A673 (cell line): Measurements from ENCODE around the gene NEURL1. TPM values are rescaled to one million over a fixed set of nuclear protein-coding genes. Genes with fewer than 3 reads are reported as not detected.
"Not testable (repeated sequence)": the region's sequence is repeated elsewhere in the genome, so short reads cannot be mapped to it uniquely, and the experiment has no call there.

ENCODE experiments used
- BruUV-seq: library from RNA; stranded (reverse); fragments of 400-500 nt; replicated peaks from 2 replicates; lab custom pipeline; 2021; lab: Mats Ljungman, UMichigan
- CTCF ChIA-PET: fragments of 300-600 bp; sonication (Branson Sonifier 250); formaldehyde crosslinking; loops from one replicate; lab custom pipeline; 2022; ENCODE audit warnings: antibody characterized with exemption; lab: Charles Lee
- POLR2A ChIA-PET: fragments of 300-600 bp; sonication (Branson Sonifier 250); formaldehyde crosslinking; loops from one replicate; lab custom pipeline; 2022; ENCODE audit warnings: antibody characterized with exemption; ENCODE audit not compliant: low non-redundant PET; lab: Charles Lee
- DNase-seq: peaks from one replicate; pipeline ENCODE4 v3.0.0-alpha.2; 2015; ENCODE audit warnings: low spot score
- H3K27ac ChIP-seq: fragments of 200-600 bp; sonication (generic); 2 replicates; pipeline ENCODE4 v1.5.1; 2016; ENCODE audit warnings: mixed run types, low read depth, mild to moderate bottlenecking, mixed read lengths, antibody characterized with exemption, low read length; ENCODE audit not compliant: poor library complexity, severe bottlenecking
- H3K27me3 ChIP-seq: fragments of 200-600 bp; sonication (generic); replicated peaks from 2 replicates; pipeline ENCODE4 v1.6.1; 2017; ENCODE audit warnings: mixed run types, low read depth, mild to moderate bottlenecking, mixed read lengths, antibody characterized with exemption, low read length; ENCODE audit not compliant: insufficient read depth, poor library complexity
- H3K36me3 ChIP-seq: fragments of 200-600 bp; sonication (generic); 2 replicates; pipeline ENCODE4 v1.6.1; 2016; ENCODE audit warnings: mixed run types, mild to moderate bottlenecking, mixed read lengths, antibody characterized with exemption, low read length; ENCODE audit not compliant: insufficient read depth, poor library complexity, severe bottlenecking
- H3K4me1 ChIP-seq: fragments of 200-600 bp; sonication (generic); 2 replicates; pipeline ENCODE4 v1.6.1; 2017; ENCODE audit warnings: mixed run types, mild to moderate bottlenecking, mixed read lengths, antibody characterized with exemption, low read length; ENCODE audit not compliant: insufficient read depth, poor library complexity, severe bottlenecking
- H3K4me3 ChIP-seq: fragments of 200-600 bp; sonication (generic); 2 replicates; pipeline ENCODE4 v1.5.1; 2016; ENCODE audit warnings: low read depth, mixed run types, mild to moderate bottlenecking, mixed read lengths, low read length; ENCODE audit not compliant: poor library complexity, severe bottlenecking
- H3K9me3 ChIP-seq: fragments of 200-600 bp; sonication (generic); 2 replicates; pipeline ENCODE4 v1.6.1; 2016; ENCODE audit warnings: mixed run types, low read depth, mild to moderate bottlenecking, mixed read lengths, antibody characterized with exemption, low read length; ENCODE audit not compliant: poor library complexity, severe bottlenecking
- CTCF ChIP-seq: fragments of 300-800, 200-600 bp; sonication (generic); conservative IDR thresholded peaks from 2 replicates; pipeline ENCODE4 v1.5.1; 2017; ENCODE audit warnings: low read depth, mild to moderate bottlenecking, antibody characterized with exemption, low read length, moderate library complexity, mixed read lengths
- EZH2 ChIP-seq: fragments of 200-600 bp; sonication (generic); IDR thresholded peaks from 2 replicates; pipeline ENCODE4 v1.6.1; 2017; ENCODE audit warnings: borderline replicate concordance, low read depth, mild to moderate bottlenecking, mixed read lengths, antibody characterized with exemption, low read length; ENCODE audit not compliant: poor library complexity, severe bottlenecking
- intact Hi-C: fragments of 100-400 bp; cut with micrococcal nuclease; formaldehyde crosslinking; loops from one replicate; pipeline ENCODE4 v1.10.0; 2022; ENCODE audit not compliant: unreplicated experiment
- total RNA-seq: library from RNA; stranded (reverse); gene quantifications from 2 replicates; pipeline ENCODE4 v1.2.3, GENCODE V29; 2021

Gene NEURL1
- total RNA-seq, 1 experiment from 2014 or later: 0.52 TPM

GRCh38 chr10:103603382-103603781, 109.9 kb downstream of the NEURL1 start:
- no peaks in the 10 kb centered on the region for H3K27me3 ChIP-seq
- ChIA-PET POLR2A (no interaction called here), CTCF (no interaction called here)
- H3K4me3 ChIP-seq: no peak overlapping the region
- no peaks in the 10 kb centered on the region for H3K9me3 ChIP-seq
- H3K36me3 ChIP-seq: peaks cover 31% of the 10 kb centered on the region
- DNase-seq: no peak
- no TSS peak for BruUV-seq
- no peak for TF ChIP-seq CTCF
- TF ChIP-seq EZH2: no peak
- no peak overlapping the region for H3K27ac ChIP-seq
- no peaks in the 10 kb centered on the region for H3K4me1 ChIP-seq
- intact Hi-C loops: no loop called here

- intact Hi-C loops: no loop called here
- peak; percentile 56 for DNase-seq
- Histone ChIP-seq H3K36me3 (peaks cover 31% of the 10 kb centered on the region), H3K4me3 (no peak overlapping the region), H3K27me3 (no peaks in the 10 kb centered on the region), H3K27ac (no peak overlapping the region), H3K4me1 (no peaks in the 10 kb centered on the region), H3K9me3 (no peaks in the 10 kb centered on the region)
- POLR2A ChIA-PET: no interaction called here
- CTCF ChIA-PET: interaction anchor here (1.1 to 1.4 kb wide), 3 partner anchors 12 to 81 kb away, joined by 3 to 6 read pairs (median 5); no protein-coding TSS in a partner anchor
- TF ChIP-seq EZH2: no peak
- peak; percentile 73 for TF ChIP-seq CTCF
- no TSS peak for BruUV-seq
Measured at GRCh38 chr10:103605359-103606096, 112.0 kb downstream of the NEURL1 start.

- CTCF ChIA-PET: interaction anchor here (0.7 to 1.4 kb wide), 5 partner anchors 13 to 138 kb away, joined by 3 to 7 read pairs (median 5); no protein-coding TSS in a partner anchor
- H3K4me1 ChIP-seq, H3K4me3 ChIP-seq, H3K27me3 ChIP-seq, H3K9me3 ChIP-seq, DNase-seq, POLR2A ChIA-PET, intact Hi-C loops, BruUV-seq, H3K27ac ChIP-seq: not testable (repeated sequence)
- peaks cover 32% of the 10 kb centered on the region for H3K36me3 ChIP-seq
Measured at GRCh38 chr10:103606097-103606438, 112.6 kb downstream of the NEURL1 start.

GRCh38 chr10:103607051-103607450, 113.5 kb downstream of the NEURL1 start:
- POLR2A ChIA-PET, CTCF ChIA-PET, DNase-seq, H3K27me3 ChIP-seq, H3K4me1 ChIP-seq, H3K9me3 ChIP-seq, H3K4me3 ChIP-seq, H3K27ac ChIP-seq, intact Hi-C loops, BruUV-seq: not testable (repeated sequence)
- peaks cover 39% of the 10 kb centered on the region for H3K36me3 ChIP-seq

- H3K36me3 ChIP-seq: peaks cover 38% of the 10 kb centered on the region
- H3K4me1 ChIP-seq, CTCF ChIA-PET, DNase-seq, H3K4me3 ChIP-seq, intact Hi-C loops, H3K27ac ChIP-seq, H3K27me3 ChIP-seq, H3K9me3 ChIP-seq, BruUV-seq, POLR2A ChIA-PET: not testable (repeated sequence)
Measured at GRCh38 chr10:103608056-103608455, 114.6 kb downstream of the NEURL1 start.
